GM18511 (cell line): ENCODE measurements around the gene PRKCG.

ENCODE experiments used
- ATAC-seq: cut with Tn5 transposase; IDR thresholded peaks from one replicate; pipeline ENCODE4 v1.9.1; 2021; ENCODE audit warnings: mild to moderate bottlenecking, moderate library complexity; ENCODE audit not compliant: unreplicated experiment

PRKCG gene

DNA sequence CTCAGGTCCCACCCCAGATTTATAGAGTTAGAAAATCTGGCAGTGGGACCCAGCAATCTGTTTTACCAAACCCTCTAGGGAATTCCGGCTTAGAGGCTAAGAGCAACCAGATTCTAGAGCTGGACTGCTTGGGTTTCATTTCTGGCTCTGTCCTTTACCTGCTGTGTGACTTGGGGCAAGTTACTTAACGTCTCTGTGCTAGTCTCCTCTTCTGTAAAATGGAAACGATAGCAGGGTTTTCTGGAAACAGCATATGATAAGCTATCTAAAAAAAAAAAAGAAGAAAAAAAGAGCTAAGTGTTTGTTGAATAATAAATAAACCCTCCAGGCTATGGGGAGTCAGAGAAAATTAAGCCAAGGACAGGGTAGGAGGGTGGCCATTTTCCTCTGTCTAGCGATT lies 15.5 kb downstream of the PRKCG start:
- ATAC-seq = no peak

DNA sequence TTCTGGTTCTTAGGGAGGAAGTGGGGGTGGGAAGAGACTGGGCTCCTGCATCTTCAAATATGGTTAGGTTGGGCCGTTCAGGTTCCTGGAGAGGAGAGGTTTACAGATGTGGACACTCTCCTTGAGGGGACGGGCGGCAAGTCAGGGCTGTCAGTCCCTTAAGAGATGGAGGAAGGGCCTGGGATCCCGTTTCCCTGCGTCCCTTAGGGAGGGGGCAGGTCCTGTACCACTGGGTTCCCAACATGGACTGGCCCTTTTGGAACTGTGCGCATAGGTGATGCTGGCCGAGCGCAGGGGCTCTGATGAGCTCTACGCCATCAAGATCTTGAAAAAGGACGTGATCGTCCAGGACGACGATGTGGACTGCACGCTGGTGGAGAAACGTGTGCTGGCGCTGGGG lies 16.2 kb downstream of the PRKCG start:
- ATAC-seq = no peak

DNA sequence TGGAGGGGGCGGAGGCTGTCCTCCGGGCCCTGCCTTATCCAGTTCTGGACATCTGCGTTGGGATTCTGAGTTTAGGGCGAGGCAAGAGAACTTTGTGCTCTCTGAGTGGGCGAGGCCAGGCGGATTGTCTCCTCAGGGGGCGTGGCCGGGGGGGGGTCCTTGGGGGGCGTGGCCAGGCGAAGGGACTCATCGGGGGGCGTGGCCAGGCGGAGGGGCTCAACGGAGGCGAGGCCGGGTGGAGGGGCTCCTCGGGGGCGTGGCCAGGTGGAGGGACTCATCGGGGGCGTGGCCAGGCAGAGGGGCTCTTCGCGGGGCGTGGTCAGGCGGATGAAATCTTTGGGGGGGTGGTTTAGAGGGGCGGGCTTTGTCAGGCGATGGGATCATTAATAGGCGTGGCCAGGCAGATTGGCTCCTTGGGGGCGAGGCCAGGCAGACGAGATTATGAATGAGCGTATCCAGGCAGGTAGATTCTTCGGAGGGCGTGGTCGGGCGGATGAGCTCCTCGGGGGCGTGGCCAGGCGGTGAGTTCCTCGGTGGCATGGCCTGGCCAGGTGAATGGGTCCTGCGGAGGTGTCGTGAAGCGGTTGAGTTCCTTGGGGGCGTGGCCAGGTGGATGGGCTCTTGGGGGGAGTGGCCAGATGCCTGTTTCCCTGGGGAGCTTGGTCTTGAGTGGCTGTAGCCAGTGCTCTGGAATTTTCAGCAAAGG lies 16.8 kb downstream of the PRKCG start:
- no peak for ATAC-seq

DNA sequence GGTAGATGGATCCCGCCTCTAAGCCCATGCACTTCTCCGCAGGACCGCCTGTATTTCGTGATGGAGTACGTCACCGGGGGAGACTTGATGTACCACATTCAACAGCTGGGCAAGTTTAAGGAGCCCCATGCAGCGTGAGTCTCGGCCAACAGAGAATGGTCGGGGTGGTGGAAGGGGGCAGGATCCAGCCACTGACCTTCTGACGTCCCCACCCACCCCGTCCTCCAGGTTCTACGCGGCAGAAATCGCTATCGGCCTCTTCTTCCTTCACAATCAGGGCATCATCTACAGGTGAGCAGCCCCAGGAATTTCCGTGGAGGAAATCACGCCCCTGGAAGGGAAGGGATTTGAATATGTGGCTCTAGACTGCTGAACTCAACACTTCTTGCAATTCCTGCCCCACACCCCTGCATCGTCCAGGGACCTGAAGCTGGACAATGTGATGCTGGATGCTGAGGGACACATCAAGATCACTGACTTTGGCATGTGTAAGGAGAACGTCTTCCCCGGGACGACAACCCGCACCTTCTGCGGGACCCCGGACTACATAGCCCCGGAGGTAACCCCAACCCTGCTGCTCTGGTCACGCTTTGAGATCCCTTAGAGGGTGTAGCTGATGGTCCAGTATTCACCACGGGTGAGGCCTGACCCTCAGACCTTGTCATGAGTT lies 18.3 kb downstream of the PRKCG start:
- ATAC-seq = no peak

DNA sequence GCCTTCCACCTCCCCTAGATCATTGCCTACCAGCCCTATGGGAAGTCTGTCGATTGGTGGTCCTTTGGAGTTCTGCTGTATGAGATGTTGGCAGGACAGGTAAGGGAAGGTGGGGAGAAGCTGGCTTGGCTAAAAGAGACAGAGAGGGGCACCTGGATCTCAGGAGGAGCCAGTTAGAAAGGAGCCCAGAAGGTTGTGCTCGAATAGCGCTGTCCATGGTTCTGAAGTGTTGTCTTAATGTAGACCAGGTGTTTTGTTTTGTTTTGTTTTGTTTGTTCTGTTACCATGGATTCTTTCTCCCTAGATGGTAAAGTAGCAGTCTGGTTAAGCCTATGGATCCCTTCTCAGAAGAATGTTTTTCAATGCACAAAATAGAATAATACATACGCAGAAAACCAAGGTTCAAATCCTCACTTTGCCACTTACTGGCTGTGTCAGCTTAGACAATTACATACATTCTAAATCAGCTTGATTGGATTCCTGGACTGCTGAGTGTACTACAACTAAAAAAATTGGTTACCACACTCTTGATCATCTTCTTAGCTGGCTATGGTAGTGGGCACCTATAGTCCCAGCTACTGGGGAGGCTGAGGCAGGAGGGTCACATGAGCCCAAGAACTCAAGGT lies 21.2 kb downstream of the PRKCG start:
- ATAC-seq = no peak

DNA sequence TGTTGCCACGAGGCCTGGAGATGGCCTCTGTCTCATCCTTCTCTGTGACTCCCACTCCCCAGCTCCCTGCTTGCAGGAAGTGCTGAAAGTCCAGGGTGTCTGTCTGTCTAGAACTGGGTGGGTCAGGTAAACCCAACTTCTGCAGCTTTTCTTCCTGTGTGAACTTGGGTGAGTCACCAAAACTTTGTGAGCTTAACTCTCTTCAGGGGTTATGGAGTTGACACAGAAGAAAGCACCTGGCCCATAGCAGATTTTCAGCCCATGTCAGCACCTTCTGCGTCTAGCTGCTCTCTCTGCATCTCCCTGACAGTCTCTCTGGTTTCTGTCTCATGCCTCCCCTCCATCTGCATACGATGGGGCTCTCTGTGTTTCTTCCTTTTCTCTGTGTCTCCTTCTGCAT lies 22.9 kb downstream of the PRKCG start:
- ATAC-seq = no peak

DNA sequence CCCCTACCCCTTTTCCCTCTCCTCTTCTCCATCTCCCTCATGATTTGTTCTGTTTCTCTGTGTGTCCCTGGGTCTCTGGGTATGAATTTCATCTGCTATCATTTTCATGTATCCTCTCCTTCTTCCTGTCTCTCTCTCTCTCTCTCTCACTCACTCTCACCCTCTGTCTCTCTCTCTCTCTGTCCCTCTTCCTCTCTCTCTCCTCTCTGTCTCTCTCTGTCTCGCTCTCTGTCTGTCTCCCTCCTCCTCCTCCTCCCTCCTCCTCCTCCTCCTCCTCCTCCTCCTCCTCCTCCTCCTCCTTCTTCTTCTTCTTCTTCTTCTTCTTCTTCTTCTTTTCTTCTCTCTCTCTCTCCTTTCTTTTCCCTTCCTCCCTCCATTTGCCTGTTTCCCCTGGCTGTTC lies 23.8 kb downstream of the PRKCG start:
- ATAC-seq = no peak

DNA sequence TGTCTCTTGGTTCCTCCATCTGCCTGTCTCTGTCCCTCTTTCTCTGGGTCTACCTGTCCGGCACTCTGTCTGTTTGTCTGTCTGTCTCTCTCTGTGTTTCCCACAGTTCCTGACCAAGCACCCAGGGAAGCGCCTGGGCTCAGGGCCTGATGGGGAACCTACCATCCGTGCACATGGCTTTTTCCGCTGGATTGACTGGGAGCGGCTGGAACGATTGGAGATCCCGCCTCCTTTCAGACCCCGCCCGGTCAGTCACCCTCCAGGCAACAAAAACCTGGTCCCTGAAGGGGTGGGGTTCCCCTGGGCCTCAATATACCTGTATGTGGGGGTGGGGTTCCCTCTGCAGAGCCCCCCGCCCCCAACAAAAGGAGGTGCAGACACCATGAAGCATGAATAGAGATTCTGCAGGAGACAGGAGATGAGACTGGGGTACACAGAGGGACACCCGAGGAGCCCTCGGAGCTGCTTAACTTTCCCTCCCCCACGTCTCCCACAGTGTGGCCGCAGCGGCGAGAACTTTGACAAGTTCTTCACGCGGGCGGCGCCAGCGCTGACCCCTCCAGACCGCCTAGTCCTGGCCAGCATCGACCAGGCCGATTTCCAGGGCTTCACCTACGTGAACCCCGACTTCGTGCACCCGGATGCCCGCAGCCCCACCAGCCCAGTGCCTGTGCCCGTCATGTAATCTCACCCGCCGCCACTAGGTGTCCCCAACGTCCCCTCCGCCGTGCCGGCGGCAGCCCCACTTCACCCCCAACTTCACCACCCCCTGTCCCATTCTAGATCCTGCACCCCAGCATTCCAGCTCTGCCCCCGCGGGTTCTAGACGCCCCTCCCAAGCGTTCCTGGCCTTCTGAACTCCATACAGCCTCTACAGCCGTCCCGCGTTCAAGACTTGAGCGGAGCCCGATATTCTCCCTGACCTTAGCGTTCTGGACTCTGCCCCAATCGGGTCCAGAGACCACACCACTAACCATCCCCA lies 24.5 kb downstream of the PRKCG start:
- ATAC-seq = no peak

DNA sequence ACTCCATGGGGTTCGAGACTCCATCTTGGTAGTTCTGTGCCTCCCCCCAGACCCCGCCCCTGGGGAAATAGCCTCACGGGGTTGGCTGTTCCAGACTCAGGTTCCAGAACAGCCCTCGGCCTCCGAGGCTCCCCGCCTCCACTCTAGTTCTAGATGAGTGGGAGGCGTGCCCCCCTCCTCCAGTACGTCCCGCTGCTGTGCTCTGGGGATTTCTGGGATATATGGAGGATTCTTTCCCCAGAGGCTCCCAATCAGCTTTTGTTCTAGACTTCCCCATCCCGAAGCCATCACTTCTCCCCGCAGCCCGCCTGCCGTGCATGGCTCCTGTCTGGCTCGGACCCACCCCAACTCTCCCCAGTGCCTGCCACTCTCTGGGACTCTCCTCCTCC lies 25.2 kb downstream of the PRKCG start:
- no peak for ATAC-seq

DNA sequence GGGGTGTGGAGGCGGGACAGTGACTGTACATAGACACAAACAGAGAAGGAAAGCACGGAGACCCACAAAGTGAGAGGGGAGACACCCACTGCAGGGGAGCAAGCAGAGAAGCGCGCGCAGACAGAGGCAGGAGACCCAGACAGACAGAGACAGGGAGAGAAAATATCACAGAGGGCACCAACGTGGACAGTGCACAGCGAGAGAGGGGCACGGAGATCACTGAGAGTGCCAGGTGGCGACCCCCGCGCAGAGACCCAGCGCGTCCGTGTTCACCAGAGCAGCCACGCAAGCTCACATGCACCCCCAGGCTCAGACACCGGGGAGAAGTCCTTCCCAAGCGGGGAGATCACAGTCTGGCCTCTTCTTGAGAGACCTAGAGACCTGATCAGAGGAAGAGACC lies 25.7 kb downstream of the PRKCG start:
- no peak for ATAC-seq

DNA sequence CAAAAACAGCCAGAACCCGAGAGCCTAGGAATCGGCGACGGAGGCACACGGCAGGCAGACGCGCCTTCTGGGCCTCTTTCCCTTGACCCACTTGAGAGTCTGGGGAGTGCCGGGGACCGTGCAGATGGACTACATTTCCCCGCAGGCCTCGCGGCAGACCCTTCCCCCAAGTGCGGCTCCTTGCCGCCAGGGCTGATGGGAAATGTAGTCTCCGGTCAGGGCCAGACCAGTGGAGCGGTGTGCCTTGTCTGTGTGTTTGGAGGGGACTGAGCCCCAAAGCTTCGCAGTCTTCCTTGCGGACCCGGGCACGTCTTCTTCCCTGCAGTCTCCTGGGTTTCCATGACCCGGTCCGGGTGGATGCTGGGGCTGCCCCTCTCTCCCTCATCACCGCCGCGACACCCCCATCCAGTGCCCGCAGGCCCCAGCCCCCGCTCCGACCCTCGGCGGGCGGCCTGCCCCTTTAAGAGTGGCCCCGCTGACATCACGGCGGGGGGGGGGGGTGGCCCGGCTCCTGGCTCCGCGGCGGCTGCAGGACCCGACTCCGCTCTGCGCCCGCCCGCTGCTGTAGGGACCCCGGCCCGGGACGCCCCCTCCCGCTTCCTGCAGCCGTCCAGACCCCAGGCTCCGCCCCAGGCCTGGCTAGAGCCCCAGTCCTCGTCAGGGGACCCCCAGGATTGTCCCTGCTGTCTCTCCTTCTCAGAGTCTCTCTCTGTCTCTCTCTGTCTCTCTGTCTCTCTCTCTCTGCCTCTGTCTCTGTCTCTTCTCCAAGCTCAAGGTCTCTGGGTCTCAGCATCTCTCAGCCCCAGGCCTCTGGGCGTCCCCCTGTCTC lies 26.3 kb downstream of the PRKCG start:
- ATAC-seq = no peak

DNA sequence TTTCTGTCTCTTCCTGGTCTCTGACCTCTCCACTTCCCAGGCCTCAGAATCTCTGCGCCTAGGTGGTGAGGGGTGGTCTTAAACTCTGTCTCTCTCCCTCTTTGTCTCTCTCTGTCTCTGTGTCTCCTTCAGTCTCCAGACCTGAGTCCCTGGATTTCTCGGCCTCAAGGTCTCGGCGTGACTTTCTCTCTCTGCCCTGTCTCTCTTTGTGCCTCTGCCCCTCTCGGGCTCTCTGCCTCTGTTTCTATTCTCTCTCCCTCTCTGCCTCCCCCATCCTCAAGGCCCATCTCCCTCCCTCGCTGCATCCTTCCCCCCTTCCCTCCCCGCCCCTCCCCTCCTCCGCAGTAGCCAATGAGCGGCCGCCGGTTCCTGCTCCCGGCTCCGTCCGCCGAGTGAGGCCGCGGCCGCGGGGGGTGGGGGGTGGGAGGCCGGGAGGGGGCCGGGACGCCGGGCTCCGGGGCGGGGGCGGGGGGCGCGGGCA lies 27.0 kb downstream of the PRKCG start, which contains the start of gene CACNG7:
Gene CACNG7 (plus strand): TSS at position 344 of the 481 bp plus-strand sequence. CDS start 3,554 bp downstream, outside the sequence.
- ATAC-seq = no peak

DNA sequence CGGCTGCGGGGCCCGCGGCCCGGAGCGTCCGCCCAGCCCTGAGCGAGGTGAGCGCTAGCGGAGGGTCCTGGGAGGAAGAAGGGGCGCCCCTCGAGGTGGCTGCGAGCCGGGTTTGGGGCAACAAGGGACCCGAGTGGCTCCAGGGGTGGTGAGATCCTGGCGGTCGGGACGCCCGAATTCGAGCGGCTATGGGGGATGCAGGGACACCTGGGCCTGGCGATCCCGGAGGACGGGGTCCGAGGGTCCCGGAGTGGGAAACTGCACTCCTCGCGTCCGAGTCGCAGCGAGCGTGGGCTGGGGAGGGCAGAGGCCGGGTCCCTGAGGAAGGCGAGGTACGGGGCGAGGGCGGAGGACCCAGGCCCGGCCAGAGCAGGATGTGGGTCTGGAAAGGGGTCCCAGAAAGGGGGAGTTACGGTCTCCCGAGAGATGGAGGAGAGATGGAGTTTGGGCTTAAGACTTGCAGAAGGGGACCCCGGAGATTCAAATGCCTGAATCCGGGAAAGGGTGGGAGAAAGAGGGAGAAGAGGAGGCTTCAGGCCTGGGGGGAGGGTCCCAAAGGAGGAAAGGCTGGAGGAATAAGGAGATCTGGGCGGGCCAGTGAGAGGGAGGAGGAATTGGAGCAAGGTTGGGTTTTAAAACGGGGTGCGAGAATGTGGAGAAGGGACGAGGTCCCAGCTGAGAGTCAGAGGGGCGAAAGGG lies 27.6 kb downstream of the PRKCG start:
- ATAC-seq = no peak

DNA sequence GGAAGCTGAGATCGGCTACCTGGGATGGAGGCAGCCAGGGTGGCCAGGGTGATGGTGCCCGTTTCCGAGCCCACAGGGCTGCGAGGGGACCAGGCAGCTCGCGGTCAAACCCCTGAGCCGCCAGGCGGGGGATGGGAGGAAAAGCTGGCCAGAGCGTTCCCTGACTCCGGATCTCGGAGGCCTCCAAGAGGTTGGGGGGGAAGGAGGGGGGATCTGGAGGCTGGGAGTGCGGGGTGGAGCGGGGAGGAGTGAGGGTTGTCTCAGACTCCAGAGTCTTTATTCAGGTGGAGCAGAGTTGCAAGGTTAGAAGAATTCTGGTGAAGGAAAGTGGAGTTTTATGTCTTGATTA lies 28.1 kb downstream of the PRKCG start:
- ATAC-seq = no peak

DNA sequence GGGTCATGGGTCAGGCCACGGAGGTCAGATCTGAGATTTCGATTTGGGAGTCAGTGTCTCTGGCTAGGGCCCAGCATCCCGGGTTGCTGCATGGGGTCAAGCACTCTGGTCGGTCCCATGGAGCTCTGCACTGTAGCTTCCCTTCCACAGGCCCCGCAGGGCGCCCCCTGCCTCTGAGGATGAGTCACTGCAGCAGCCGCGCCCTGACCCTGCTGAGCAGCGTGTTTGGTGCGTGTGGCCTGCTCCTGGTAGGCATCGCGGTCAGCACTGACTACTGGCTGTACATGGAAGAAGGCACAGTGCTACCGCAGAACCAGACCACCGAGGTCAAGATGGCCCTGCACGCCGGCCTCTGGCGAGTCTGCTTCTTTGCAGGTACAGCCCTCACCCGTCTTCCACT lies 30.7 kb downstream of the PRKCG start:
- ATAC-seq = no peak

DNA sequence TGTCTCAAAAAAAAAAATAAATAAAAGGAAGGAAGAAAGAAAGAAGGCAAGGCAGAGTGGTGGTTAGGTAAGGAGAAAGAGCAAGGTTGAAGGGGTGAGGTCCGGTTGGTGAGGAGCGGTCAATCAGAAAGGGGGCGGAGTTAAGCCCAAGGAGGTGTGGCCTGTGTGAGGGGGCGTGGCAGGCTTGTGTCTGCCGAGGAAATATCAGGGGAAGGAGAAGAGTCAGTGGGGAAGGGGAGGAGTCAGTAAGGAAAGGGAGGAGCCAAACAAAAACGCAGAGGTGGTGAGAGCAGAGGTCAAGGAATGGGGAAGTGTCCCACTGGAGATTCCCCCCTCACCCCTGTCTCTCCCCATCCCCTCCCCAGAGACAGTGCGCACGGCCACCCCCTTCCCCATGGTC lies 33.0 kb downstream of the PRKCG start:
- no peak for ATAC-seq

DNA sequence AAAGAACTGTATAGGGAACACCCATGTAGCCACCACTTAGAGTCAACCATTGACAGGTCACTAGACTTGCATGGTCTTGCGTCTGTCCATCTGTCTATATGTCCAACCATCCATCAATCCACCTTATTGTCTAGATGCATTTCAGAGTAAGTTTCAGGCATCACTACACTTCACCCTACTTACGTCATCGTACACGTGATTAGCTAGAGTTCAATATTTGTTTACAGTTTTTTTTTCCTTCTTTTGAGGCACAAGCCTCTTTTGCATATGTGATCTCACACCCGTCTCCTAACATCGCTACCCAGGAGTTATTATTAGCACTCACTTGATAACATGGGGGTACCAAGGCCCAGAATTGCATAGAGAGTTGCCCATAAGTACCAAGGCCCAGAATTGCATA lies 34.0 kb downstream of the PRKCG start:
- no peak for ATAC-seq

DNA sequence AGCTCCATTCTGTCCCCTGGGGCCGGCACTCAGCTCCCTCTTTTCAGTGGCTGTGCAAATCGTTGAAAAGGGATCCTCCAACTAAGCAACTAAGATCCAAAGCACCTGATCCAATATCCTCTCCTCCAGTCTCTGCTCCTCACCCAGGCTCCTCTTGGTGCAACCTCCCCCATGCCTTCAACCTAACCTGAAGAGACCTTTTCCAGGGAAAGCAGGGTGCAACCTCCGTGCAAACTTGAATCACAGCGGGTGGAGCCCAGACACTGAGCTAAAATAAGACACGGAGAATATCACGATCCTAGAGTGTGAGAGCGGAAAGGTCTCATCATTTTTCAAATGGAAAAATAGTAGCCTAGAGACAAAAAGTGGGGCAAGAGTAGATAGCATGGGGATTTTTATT lies 35.4 kb downstream of the PRKCG start:
- no peak for ATAC-seq

DNA sequence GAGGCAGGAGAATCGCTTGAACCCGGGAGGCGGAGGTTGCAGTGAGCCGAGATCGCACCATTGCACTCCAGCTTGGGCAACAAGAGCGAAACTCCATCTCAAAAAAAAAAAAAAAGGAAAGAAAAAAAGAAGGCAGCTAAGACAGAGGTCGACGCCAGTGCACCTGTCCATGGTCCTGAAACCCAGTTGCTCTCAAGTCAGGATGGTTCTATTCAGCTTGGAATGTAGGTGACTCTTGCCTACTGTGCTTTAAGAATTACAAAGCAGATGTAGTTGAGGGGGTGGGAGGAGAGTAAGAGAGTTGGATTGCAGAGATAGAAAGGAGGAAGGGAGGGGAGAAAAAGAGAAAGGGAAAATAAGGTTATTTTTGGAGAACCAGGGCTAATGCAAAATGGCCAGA lies 45.7 kb downstream of the PRKCG start:
- no peak for ATAC-seq

DNA sequence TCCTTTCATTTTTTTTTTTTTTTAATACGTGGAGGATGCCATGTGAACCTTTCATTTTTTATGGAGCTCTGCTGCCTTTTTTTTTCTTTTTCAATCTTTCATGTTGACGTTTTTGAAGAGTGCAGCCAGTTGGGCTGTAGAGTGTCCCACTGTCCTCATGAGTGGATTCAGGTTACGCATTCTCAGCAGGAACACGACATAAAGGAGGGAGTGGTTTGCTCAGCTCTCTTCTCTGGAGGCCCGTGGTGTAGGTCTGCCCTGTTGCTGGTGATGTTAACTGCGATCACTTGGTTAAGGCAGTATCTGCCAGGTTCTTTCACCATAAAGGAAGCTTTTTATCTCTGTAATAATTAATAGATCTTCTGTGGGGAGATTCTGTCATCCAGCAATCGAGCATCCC lies 54.0 kb downstream of the PRKCG start:
- no peak for ATAC-seq
